A673 (cell line): ENCODE data around the gene PTPN20.
"Not testable (repeated sequence)": the region's sequence is repeated elsewhere in the genome, so short reads cannot be mapped to it uniquely, and the experiment has no call there.

Experiments
- EZH2 ChIP-seq: fragments of 200-600 bp; sonication (generic); IDR thresholded peaks from 2 replicates; pipeline ENCODE4 v1.6.1; 2017; ENCODE audit warnings: borderline replicate concordance, low read depth, mild to moderate bottlenecking, mixed read lengths, antibody characterized with exemption, low read length; ENCODE audit not compliant: poor library complexity, severe bottlenecking
- TF ChIP-seq, protein P1 (sequence below): fragments of 300-800, 200-600 bp; sonication (generic); conservative IDR thresholded peaks from 2 replicates; pipeline ENCODE4 v1.5.1; 2017; ENCODE audit warnings: low read depth, mild to moderate bottlenecking, antibody characterized with exemption, low read length, moderate library complexity, mixed read lengths

DNA sequence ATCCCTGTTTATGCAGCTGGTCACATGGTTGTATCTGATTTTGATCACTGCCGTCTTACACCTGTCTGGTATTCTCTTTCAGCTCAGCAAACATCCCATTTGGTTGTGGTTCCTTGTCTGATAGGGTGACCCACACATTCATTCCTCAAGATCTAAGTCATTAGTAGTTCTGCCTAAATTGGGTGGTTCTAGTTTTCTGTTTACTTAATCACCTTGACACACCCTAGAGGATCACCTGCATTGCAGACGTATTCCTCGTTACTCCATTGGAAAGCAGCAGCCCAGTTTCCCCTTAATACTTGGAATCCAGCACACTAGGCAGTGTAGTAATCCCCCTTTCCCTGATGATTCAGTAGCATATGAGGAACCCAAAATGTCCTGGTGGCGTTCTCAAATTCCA is 41.3 kb downstream of the PTPN20 start:
- TF ChIP-seq, protein P1, sequence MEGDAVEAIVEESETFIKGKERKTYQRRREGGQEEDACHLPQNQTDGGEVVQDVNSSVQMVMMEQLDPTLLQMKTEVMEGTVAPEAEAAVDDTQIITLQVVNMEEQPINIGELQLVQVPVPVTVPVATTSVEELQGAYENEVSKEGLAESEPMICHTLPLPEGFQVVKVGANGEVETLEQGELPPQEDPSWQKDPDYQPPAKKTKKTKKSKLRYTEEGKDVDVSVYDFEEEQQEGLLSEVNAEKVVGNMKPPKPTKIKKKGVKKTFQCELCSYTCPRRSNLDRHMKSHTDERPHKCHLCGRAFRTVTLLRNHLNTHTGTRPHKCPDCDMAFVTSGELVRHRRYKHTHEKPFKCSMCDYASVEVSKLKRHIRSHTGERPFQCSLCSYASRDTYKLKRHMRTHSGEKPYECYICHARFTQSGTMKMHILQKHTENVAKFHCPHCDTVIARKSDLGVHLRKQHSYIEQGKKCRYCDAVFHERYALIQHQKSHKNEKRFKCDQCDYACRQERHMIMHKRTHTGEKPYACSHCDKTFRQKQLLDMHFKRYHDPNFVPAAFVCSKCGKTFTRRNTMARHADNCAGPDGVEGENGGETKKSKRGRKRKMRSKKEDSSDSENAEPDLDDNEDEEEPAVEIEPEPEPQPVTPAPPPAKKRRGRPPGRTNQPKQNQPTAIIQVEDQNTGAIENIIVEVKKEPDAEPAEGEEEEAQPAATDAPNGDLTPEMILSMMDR: not testable (repeated sequence)
- not testable (repeated sequence) for TF ChIP-seq EZH2
